Activated T-helper 1 cell treated with anti-CD3 and anti-CD28 coated beads, Interleukin-12 subunit alpha, Interleukin-12 subunit beta, Interleukin-2, Interleukin-4 antibody, amounts not matched to agents 30 ng/mL and 10 ng/mL and 1 ng/mL, durations not matched to agents 14 hours and 24 hours and 36 hours (primary cell): ENCODE measurements around the gene PDZRN4. TPM values are rescaled to one million over a fixed set of nuclear protein-coding genes. Genes with fewer than 3 reads are reported as not detected.
"Not testable (repeated sequence)": the region's sequence is repeated elsewhere in the genome, so short reads cannot be mapped to it uniquely, and the experiment has no call there.

ENCODE experiments used
- DNase-seq: peaks from one replicate; pipeline ENCODE4 v3.0.0; 2021; ENCODE audit warnings: low spot score
- H3K27ac Mint-ChIP-seq: one replicate; pipeline ENCODE4 v1.8.0; 2021; ENCODE audit warnings: mild to moderate bottlenecking, mixed read lengths
- H3K27me3 Mint-ChIP-seq: one replicate; pipeline ENCODE4 v1.8.0; 2022; ENCODE audit warnings: mild to moderate bottlenecking, moderate library complexity, mixed read lengths; ENCODE audit not compliant: insufficient read depth
- H3K36me3 Mint-ChIP-seq: one replicate; pipeline ENCODE4 v1.8.0; 2021; ENCODE audit warnings: low read depth, mixed read lengths
- H3K4me1 Mint-ChIP-seq: one replicate; pipeline ENCODE4 v1.8.0; 2021; ENCODE audit warnings: low read depth, mixed read lengths
- H3K4me3 Mint-ChIP-seq: one replicate; pipeline ENCODE4 v1.8.0; 2021; ENCODE audit warnings: mild to moderate bottlenecking, moderate library complexity, mixed read lengths
- H3K9me3 Mint-ChIP-seq: one replicate; pipeline ENCODE4 v1.8.0; 2021; ENCODE audit warnings: mixed read lengths
- intact Hi-C: fragments of 100-400 bp; cut with micrococcal nuclease; formaldehyde crosslinking; loops from one replicate; pipeline ENCODE4 v1.15.1; 2024
- total RNA-seq: library from RNA; stranded (reverse); gene quantifications from 2 replicates; pipeline ENCODE4 v1.2.3, GENCODE V29; 2022

Gene PDZRN4
- total RNA-seq, 1 donor from 2014 or later = not detected

GRCh38 chr12:41274643-41275042 lies 86.5 kb downstream of the PDZRN4 start:
- no peaks in the 10 kb centered on the region for H3K4me1 Mint-ChIP-seq
- intact Hi-C loops = no loop called here
- peaks cover 3% of the 10 kb centered on the region for H3K27me3 Mint-ChIP-seq
- no peaks in the 10 kb centered on the region for H3K9me3 Mint-ChIP-seq
- no peak overlapping the region for H3K27ac Mint-ChIP-seq
- H3K36me3 Mint-ChIP-seq = no peaks in the 10 kb centered on the region
- H3K4me3 Mint-ChIP-seq = no peak overlapping the region
- no peak for DNase-seq

GRCh38 chr12:41277100-41277945 lies 89.2 kb downstream of the PDZRN4 start:
- H3K4me1 Mint-ChIP-seq = no peaks in the 10 kb centered on the region
- H3K27me3 Mint-ChIP-seq = no peaks in the 10 kb centered on the region
- no peaks in the 10 kb centered on the region for H3K9me3 Mint-ChIP-seq
- DNase-seq = no peak
- intact Hi-C loops = loop anchor here (1.0 kb wide), 1 partner anchor 747 kb away; no protein-coding TSS in a partner anchor
- no peak overlapping the region for H3K27ac Mint-ChIP-seq
- H3K4me3 Mint-ChIP-seq = no peak overlapping the region
- no peaks in the 10 kb centered on the region for H3K36me3 Mint-ChIP-seq

GRCh38 chr12:41277946-41278267 lies 89.8 kb downstream of the PDZRN4 start:
- Mint-ChIP-seq H3K27me3 (no peaks in the 10 kb centered on the region), H3K4me1 (no peaks in the 10 kb centered on the region), H3K27ac (no peak overlapping the region), H3K36me3 (no peaks in the 10 kb centered on the region), H3K9me3 (no peaks in the 10 kb centered on the region), H3K4me3 (no peak overlapping the region)
- intact Hi-C loops = loop anchor here (1.0 kb wide), 1 partner anchor 746 kb away; no protein-coding TSS in a partner anchor
- no peak for DNase-seq

GRCh38 chr12:41280341-41281095 lies 92.4 kb downstream of the PDZRN4 start:
- H3K4me3 Mint-ChIP-seq, H3K9me3 Mint-ChIP-seq, DNase-seq, intact Hi-C loops, H3K4me1 Mint-ChIP-seq, H3K27me3 Mint-ChIP-seq, H3K27ac Mint-ChIP-seq, H3K36me3 Mint-ChIP-seq: not testable (repeated sequence)

- H3K9me3 Mint-ChIP-seq, H3K27ac Mint-ChIP-seq, H3K4me1 Mint-ChIP-seq, intact Hi-C loops, H3K4me3 Mint-ChIP-seq, H3K27me3 Mint-ChIP-seq, H3K36me3 Mint-ChIP-seq, DNase-seq: not testable (repeated sequence)
Observed at GRCh38 chr12:41285470-41285869, 97.3 kb downstream of the PDZRN4 start.

- Mint-ChIP-seq H3K27ac (no peak overlapping the region), H3K9me3 (no peaks in the 10 kb centered on the region)
- intact Hi-C loops = no loop called here
Observed at GRCh38 chr12:41286426-41286825, 98.3 kb downstream of the PDZRN4 start.

GRCh38 chr12:41287500-41288141 lies 99.5 kb downstream of the PDZRN4 start:
- Mint-ChIP-seq H3K36me3 (no peaks in the 10 kb centered on the region), H3K4me1 (no peaks in the 10 kb centered on the region)

More at GRCh38 chr12:41286426-41286825, 98.3 kb downstream of the PDZRN4 start:
- H3K36me3 Mint-ChIP-seq = no peaks in the 10 kb centered on the region
- no peaks in the 10 kb centered on the region for H3K4me1 Mint-ChIP-seq
- no peak overlapping the region for H3K4me3 Mint-ChIP-seq
- DNase-seq = no peak
- H3K27me3 Mint-ChIP-seq = no peaks in the 10 kb centered on the region

GRCh38 chr12:41288142-41288811 lies 100.2 kb downstream of the PDZRN4 start:
- H3K27me3 Mint-ChIP-seq = no peaks in the 10 kb centered on the region
- intact Hi-C loops = no loop called here

More at GRCh38 chr12:41287500-41288141, 99.5 kb downstream of the PDZRN4 start:
- Mint-ChIP-seq H3K27ac (no peak overlapping the region), H3K27me3 (no peaks in the 10 kb centered on the region), H3K9me3 (no peaks in the 10 kb centered on the region), H3K4me3 (no peak overlapping the region)
- no peak for DNase-seq
- intact Hi-C loops = no loop called here

GRCh38 chr12:41289501-41289900 lies 101.4 kb downstream of the PDZRN4 start:
- intact Hi-C loops = no loop called here
- no peak overlapping the region for H3K27ac Mint-ChIP-seq

More at GRCh38 chr12:41288142-41288811, 100.2 kb downstream of the PDZRN4 start:
- no peak for DNase-seq
- no peaks in the 10 kb centered on the region for H3K4me1 Mint-ChIP-seq
- no peak overlapping the region for H3K4me3 Mint-ChIP-seq
- no peaks in the 10 kb centered on the region for H3K9me3 Mint-ChIP-seq
- no peaks in the 10 kb centered on the region for H3K36me3 Mint-ChIP-seq
- H3K27ac Mint-ChIP-seq = no peak overlapping the region

GRCh38 chr12:41293011-41293410 lies 104.9 kb downstream of the PDZRN4 start:
- no peak for DNase-seq
- intact Hi-C loops = no loop called here
- Mint-ChIP-seq H3K27me3 (no peaks in the 10 kb centered on the region), H3K27ac (no peak overlapping the region), H3K36me3 (no peaks in the 10 kb centered on the region), H3K4me1 (no peaks in the 10 kb centered on the region), H3K4me3 (no peak overlapping the region), H3K9me3 (no peaks in the 10 kb centered on the region)

More at GRCh38 chr12:41289501-41289900, 101.4 kb downstream of the PDZRN4 start:
- H3K36me3 Mint-ChIP-seq = no peaks in the 10 kb centered on the region
- H3K4me3 Mint-ChIP-seq = no peak overlapping the region
- H3K27me3 Mint-ChIP-seq = no peaks in the 10 kb centered on the region
- no peaks in the 10 kb centered on the region for H3K9me3 Mint-ChIP-seq
- DNase-seq = no peak
- H3K4me1 Mint-ChIP-seq = no peaks in the 10 kb centered on the region

GRCh38 chr12:41293461-41293860 lies 105.3 kb downstream of the PDZRN4 start:
- DNase-seq = no peak
- Mint-ChIP-seq H3K9me3 (no peaks in the 10 kb centered on the region), H3K36me3 (no peaks in the 10 kb centered on the region), H3K4me3 (no peak overlapping the region), H3K27ac (no peak overlapping the region), H3K4me1 (no peaks in the 10 kb centered on the region), H3K27me3 (no peaks in the 10 kb centered on the region)
- intact Hi-C loops = no loop called here

- DNase-seq = no peak
- Mint-ChIP-seq H3K4me3 (no peak overlapping the region), H3K9me3 (no peaks in the 10 kb centered on the region), H3K27ac (no peak overlapping the region), H3K4me1 (no peaks in the 10 kb centered on the region), H3K36me3 (no peaks in the 10 kb centered on the region), H3K27me3 (no peaks in the 10 kb centered on the region)
- intact Hi-C loops = no loop called here
Observed at GRCh38 chr12:41302979-41303403, 114.9 kb downstream of the PDZRN4 start.
